PC-3 (cell line): ENCODE results near the gene WNK1. TPM values are rescaled to one million over a fixed set of nuclear protein-coding genes. Genes with fewer than 3 reads are reported as not detected.

Experiments
- ATAC-seq: fragments of 200-7000 bp; cut with Tn5 transposase; 2 replicates; pipeline ENCODE4 v1.9.1; 2020; ENCODE audit warnings: mild to moderate bottlenecking, moderate library complexity
- BruUV-seq: library from RNA; stranded (reverse); fragments of 400-500 nt; replicated peaks from 2 replicates; lab custom pipeline; 2021; lab: Mats Ljungman, UMichigan
- CTCF ChIA-PET: fragments of 300-600 bp; sonication (Branson Sonifier 250); formaldehyde crosslinking; loops from one replicate; lab custom pipeline; 2022; ENCODE audit warnings: antibody characterized with exemption; lab: Charles Lee
- POLR2A ChIA-PET: fragments of 300-600 bp; sonication (Branson Sonifier 250); formaldehyde crosslinking; loops from one replicate; lab custom pipeline; 2022; ENCODE audit warnings: antibody characterized with exemption; ENCODE audit not compliant: unreplicated experiment; lab: Charles Lee
- DNase-seq: peaks from one replicate; pipeline ENCODE4 v3.0.0-alpha.2; 2015
- H2AFZ ChIP-seq: fragments of 300-600 bp; sonication (generic); 2 replicates; pipeline ENCODE4 v1.6.0; 2016; ENCODE audit warnings: antibody characterized with exemption, low read length
- H3F3A ChIP-seq: fragments of 300-600 bp; sonication (generic); one replicate; pipeline ENCODE4 v1.6.0; 2017; ENCODE audit warnings: antibody characterized with exemption, low read length, control low read depth, mild to moderate bottlenecking; ENCODE audit not compliant: unreplicated experiment
- H3K27ac ChIP-seq: fragments of 300-600 bp; sonication (generic); 2 replicates; pipeline ENCODE4 v1.5.1; 2016; ENCODE audit warnings: mild to moderate bottlenecking, low read length
- H3K27me3 ChIP-seq: fragments of 300-600 bp; sonication (generic); 2 replicates; pipeline ENCODE4 v1.6.1; 2016; ENCODE audit warnings: low read length, mixed read lengths
- H3K36me3 ChIP-seq: fragments of 300-600 bp; sonication (generic); 2 replicates; pipeline ENCODE4 v1.6.1; 2016; ENCODE audit warnings: low read depth, mixed run types, low read length, mixed read lengths
- H3K4me1 ChIP-seq: fragments of 300-600 bp; sonication (generic); 2 replicates; pipeline ENCODE4 v1.5.1; 2016; ENCODE audit warnings: low read length; ENCODE audit not compliant: insufficient read depth
- H3K4me2 ChIP-seq: fragments of 300-600 bp; sonication (generic); 2 replicates; pipeline ENCODE4 v1.6.0; 2016; ENCODE audit warnings: low read length
- H3K4me3 ChIP-seq: fragments of 300-600 bp; sonication (generic); 2 replicates; pipeline ENCODE4 v1.5.1; 2016; ENCODE audit warnings: mild to moderate bottlenecking, low read length, mixed read lengths
- H3K79me2 ChIP-seq: fragments of 300-600 bp; sonication (generic); 2 replicates; pipeline ENCODE4 v1.6.1; 2017; ENCODE audit warnings: low read length, mixed read lengths
- H3K9ac ChIP-seq: fragments of 300-600 bp; sonication (generic); 2 replicates; pipeline ENCODE4 v1.6.0; 2016; ENCODE audit warnings: mild to moderate bottlenecking, low read length
- H3K9me2 ChIP-seq: fragments of 300-600 bp; sonication (generic); replicated peaks from 2 replicates; pipeline ENCODE4 v1.6.1; 2016; ENCODE audit warnings: mixed run types, low read length, mixed read lengths
- H3K9me3 ChIP-seq: fragments of 300-600 bp; sonication (generic); 2 replicates; pipeline ENCODE4 v1.6.1; 2016; ENCODE audit warnings: low read length, mixed read lengths
- H4K20me1 ChIP-seq: fragments of 300-600 bp; sonication (generic); 2 replicates; pipeline ENCODE4 v1.6.1; 2016; ENCODE audit warnings: low read length, mixed read lengths
- EZH2 ChIP-seq: fragments of 300-600 bp; sonication (generic); IDR thresholded peaks from one replicate; pipeline ENCODE4 v1.6.1; 2017; ENCODE audit warnings: antibody characterized with exemption, mild to moderate bottlenecking, low read length; ENCODE audit not compliant: unreplicated experiment
- EZH2phosphoT487 ChIP-seq: fragments of 300-600 bp; sonication (generic); IDR thresholded peaks from 2 replicates; pipeline ENCODE4 v1.6.1; 2018; ENCODE audit warnings: mild to moderate bottlenecking, antibody characterized with exemption, low read length, borderline replicate concordance
- intact Hi-C: fragments of 100-400 bp; cut with micrococcal nuclease; formaldehyde crosslinking; loops from 2 replicates; pipeline ENCODE4 v1.9.0; 2023
- total RNA-seq: library from RNA; depleted of rRNA; stranded (reverse); fragments of >200 nt; gene quantifications from 2 replicates; pipeline ENCODE4 v1.2.3, GENCODE V29; 2014
- TF ChIP-seq, protein P1 (sequence below): fragments of 300-600 bp; sonication (generic); conservative IDR thresholded peaks from 2 replicates; pipeline ENCODE4 v1.5.1; 2017; ENCODE audit warnings: antibody characterized with exemption, low read depth, mild to moderate bottlenecking, low read length

Gene WNK1
- total RNA-seq, 1 experiment from 2014 or later, result 44.5 TPM

- ChIA-PET POLR2A (no interaction called here), CTCF (no interaction called here)
- BruUV-seq, result no TSS peak
- Histone ChIP-seq H2AFZ (no peak overlapping the region), H3K27ac (no peak overlapping the region), H3K4me1 (no peaks in the 10 kb centered on the region), H3F3A (no peaks in the 10 kb centered on the region), H3K9ac (no peak overlapping the region), H3K4me2 (no peak overlapping the region), H4K20me1 (no peaks in the 10 kb centered on the region), H3K9me2 (no peaks in the 10 kb centered on the region), H3K9me3 (no peaks in the 10 kb centered on the region), H3K36me3 (peaks cover 35% of the 10 kb centered on the region), H3K4me3 (no peak overlapping the region), H3K27me3 (no peaks in the 10 kb centered on the region), H3K79me2 (no peaks in the 10 kb centered on the region)
- intact Hi-C loops, result no loop called here
- TF ChIP-seq EZH2, result no peak
- TF ChIP-seq EZH2phosphoT487, result no peak
- TF ChIP-seq, protein P1, sequence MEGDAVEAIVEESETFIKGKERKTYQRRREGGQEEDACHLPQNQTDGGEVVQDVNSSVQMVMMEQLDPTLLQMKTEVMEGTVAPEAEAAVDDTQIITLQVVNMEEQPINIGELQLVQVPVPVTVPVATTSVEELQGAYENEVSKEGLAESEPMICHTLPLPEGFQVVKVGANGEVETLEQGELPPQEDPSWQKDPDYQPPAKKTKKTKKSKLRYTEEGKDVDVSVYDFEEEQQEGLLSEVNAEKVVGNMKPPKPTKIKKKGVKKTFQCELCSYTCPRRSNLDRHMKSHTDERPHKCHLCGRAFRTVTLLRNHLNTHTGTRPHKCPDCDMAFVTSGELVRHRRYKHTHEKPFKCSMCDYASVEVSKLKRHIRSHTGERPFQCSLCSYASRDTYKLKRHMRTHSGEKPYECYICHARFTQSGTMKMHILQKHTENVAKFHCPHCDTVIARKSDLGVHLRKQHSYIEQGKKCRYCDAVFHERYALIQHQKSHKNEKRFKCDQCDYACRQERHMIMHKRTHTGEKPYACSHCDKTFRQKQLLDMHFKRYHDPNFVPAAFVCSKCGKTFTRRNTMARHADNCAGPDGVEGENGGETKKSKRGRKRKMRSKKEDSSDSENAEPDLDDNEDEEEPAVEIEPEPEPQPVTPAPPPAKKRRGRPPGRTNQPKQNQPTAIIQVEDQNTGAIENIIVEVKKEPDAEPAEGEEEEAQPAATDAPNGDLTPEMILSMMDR, result no peak
- no peak for ATAC-seq
- no peak for DNase-seq
Observed at GRCh38 chr12:897386-897785, 145.0 kb downstream of the WNK1 start.

GRCh38 chr12:902581-902980 is 150.2 kb downstream of the WNK1 start:
- BruUV-seq, result no TSS peak
- Histone ChIP-seq H3K4me2 (no peak overlapping the region), H3K79me2 (no peaks in the 10 kb centered on the region), H3K27me3 (no peaks in the 10 kb centered on the region), H3K36me3 (peaks cover 45% of the 10 kb centered on the region), H3K9ac (no peak overlapping the region), H3F3A (no peaks in the 10 kb centered on the region), H3K9me3 (no peaks in the 10 kb centered on the region), H3K27ac (peak overlapping the region; percentile 15; the same call in 1 of the 2 replicates), H4K20me1 (no peaks in the 10 kb centered on the region), H2AFZ (no peak overlapping the region), H3K4me3 (no peak overlapping the region), H3K9me2 (no peaks in the 10 kb centered on the region), H3K4me1 (no peaks in the 10 kb centered on the region; the same call in 1 of the 2 replicates)
- ChIA-PET CTCF (no interaction called here), POLR2A (no interaction called here)
- intact Hi-C loops, result no loop called here
- DNase-seq, result peak; percentile 38
- no peak for TF ChIP-seq EZH2
- TF ChIP-seq, protein P1, result no peak
- no peak for TF ChIP-seq EZH2phosphoT487
- no peak for ATAC-seq

GRCh38 chr12:903055-903454 is 150.7 kb downstream of the WNK1 start:
- H3K27ac ChIP-seq, result peak overlapping the region; percentile 15; the same call in 1 of the 2 replicates
- peaks cover 44% of the 10 kb centered on the region for H3K36me3 ChIP-seq
- no peaks in the 10 kb centered on the region; the same call in 1 of the 2 replicates for H3K4me1 ChIP-seq
- no peak overlapping the region for H2AFZ ChIP-seq
- ChIA-PET POLR2A (no interaction called here), CTCF (no interaction called here)
- intact Hi-C loops, result no loop called here
- no peak overlapping the region for H3K4me3 ChIP-seq
- TF ChIP-seq EZH2, result no peak
- TF ChIP-seq EZH2phosphoT487, result no peak
- TF ChIP-seq, protein P1, result no peak
- no peaks in the 10 kb centered on the region for H4K20me1 ChIP-seq
- H3K4me2 ChIP-seq, result no peak overlapping the region
- no peak for DNase-seq
- H3K9me3 ChIP-seq, result no peaks in the 10 kb centered on the region
- H3K27me3 ChIP-seq, result no peaks in the 10 kb centered on the region
- ATAC-seq, result no peak
- no peaks in the 10 kb centered on the region for H3F3A ChIP-seq
- H3K79me2 ChIP-seq, result no peaks in the 10 kb centered on the region
- H3K9ac ChIP-seq, result no peak overlapping the region
- no TSS peak for BruUV-seq
- H3K9me2 ChIP-seq, result no peaks in the 10 kb centered on the region
